GM12873 (cell line): Measurements from ENCODE around the gene TAF11L7.
"Not testable (repeated sequence)": the region's sequence is repeated elsewhere in the genome, so short reads cannot be mapped to it uniquely, and the experiment has no call there.

ENCODE experiments used
- CTCF ChIP-seq: IDR thresholded peaks from 2 replicates; pipeline ENCODE4 v1.5.1; 2012; ENCODE audit warnings: low read depth, mild to moderate bottlenecking, moderate library complexity, low read length, control low read depth; ENCODE audit not compliant: insufficient read depth; ENCODE audit errors: missing control alignments

TAF11L7 gene

GRCh38 chr5:17585658-17586057 lies at the start of gene TAF11L7:
Gene TAF11L7, minus strand, starts transcription at chr5:17585758.
- TF ChIP-seq CTCF: not testable (repeated sequence)

- no peak for TF ChIP-seq CTCF
Measured at GRCh38 chr5:17634160-17634559, 48.6 kb upstream of the TAF11L7 start, which contains the start of gene TAF11L14. Gene TAF11L14, plus strand, starts transcription at chr5:17634460.

GRCh38 chr5:17631788-17632187 lies 46.2 kb upstream of the TAF11L7 start, which contains the start of gene TAF11L13:
Gene TAF11L13, plus strand, starts transcription at chr5:17632088.
- not testable (repeated sequence) for TF ChIP-seq CTCF

GRCh38 chr5:17625686-17626085 lies 40.1 kb upstream of the TAF11L7 start:
- TF ChIP-seq CTCF: no peak

- peak; percentile 11 for TF ChIP-seq CTCF
Measured at GRCh38 chr5:17620627-17621026, 35.1 kb upstream of the TAF11L7 start.

GRCh38 chr5:17619354-17619753 lies 33.8 kb upstream of the TAF11L7 start:
- no peak for TF ChIP-seq CTCF

- no peak for TF ChIP-seq CTCF
Measured at GRCh38 chr5:17614872-17615605, 29.5 kb upstream of the TAF11L7 start.
